ENCODE measurements around the gene PER2.

The PER2 gene

DNA sequence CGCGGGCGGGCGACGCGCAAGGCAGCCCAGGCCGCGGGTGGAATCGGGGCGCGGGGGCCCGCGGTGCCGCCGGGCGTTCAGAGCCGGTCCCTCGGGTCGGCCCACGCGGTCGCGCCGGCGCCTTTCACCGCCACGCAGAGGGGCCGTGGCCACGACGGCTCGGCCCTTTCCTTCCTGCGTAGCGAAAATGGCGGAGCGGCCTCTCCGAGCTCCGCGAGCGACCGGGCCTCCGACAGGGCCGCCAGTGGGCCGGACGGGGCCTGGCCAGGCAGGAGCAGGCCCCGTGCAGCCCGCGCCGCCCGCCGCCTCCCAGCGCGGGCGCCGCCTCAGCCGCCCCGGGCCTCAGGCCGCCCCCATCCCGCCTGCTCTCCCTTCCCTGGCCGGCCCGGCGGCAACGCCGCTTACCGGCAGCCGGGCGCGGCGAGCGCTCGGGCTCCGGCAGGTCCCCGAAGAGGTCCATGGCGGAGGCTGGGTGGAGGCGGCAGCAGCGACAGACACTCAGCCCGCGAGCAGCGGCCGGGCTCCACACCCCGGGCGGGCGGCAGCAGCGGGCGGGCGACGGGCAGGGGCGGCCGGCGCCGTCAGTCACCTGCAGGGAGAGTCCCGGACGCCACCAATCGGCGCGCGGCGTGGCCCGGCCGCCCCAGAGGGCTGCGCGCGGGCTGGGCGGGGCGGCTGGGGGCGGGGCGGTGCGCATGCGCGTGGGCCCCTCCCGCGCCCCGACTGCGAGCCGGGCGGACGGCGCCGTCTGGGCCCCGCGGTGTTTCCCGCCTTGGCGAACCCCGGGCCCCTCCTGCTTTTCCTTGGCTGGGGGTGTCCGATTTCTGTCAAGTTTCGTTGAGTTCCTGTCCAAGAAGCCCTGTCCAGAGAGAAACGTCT lies 85.1 kb downstream of the PER2 start, which contains the start of gene ILKAP (continued):
- TF ChIP-seq ZNF571 (tag by site-specific recombination; IDR thresholded peaks at IDR 0.05): no peak
- TF ChIP-seq ZFHX2 (tag by site-specific recombination; conservative IDR thresholded peaks at IDR 0.05): no peak
- 0 out of 2 replicates have a peak, but pooled peaks have one; percentile 15 for TF ChIP-seq SP3 (tag by site-specific recombination; IDR thresholded peaks at IDR 0.05)
- no peak for TF ChIP-seq ZNF629 (tag by site-specific recombination; IDR thresholded peaks at IDR 0.05)
- no peak for TF ChIP-seq ZNF146 (tag by site-specific recombination; IDR thresholded peaks at IDR 0.05)
- TF ChIP-seq ZNF791 (tag by site-specific recombination; IDR thresholded peaks at IDR 0.05): no peak
- TF ChIP-seq ZFP69B (tag by site-specific recombination; IDR thresholded peaks at IDR 0.05): peak; percentile 35; the same call in 1 of the 2 replicates
- TF ChIP-seq, protein P1, sequence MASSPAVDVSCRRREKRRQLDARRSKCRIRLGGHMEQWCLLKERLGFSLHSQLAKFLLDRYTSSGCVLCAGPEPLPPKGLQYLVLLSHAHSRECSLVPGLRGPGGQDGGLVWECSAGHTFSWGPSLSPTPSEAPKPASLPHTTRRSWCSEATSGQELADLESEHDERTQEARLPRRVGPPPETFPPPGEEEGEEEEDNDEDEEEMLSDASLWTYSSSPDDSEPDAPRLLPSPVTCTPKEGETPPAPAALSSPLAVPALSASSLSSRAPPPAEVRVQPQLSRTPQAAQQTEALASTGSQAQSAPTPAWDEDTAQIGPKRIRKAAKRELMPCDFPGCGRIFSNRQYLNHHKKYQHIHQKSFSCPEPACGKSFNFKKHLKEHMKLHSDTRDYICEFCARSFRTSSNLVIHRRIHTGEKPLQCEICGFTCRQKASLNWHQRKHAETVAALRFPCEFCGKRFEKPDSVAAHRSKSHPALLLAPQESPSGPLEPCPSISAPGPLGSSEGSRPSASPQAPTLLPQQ (tag by site-specific recombination; IDR thresholded peaks at IDR 0.05): peak; percentile 67
- TF ChIP-seq, protein P2, sequence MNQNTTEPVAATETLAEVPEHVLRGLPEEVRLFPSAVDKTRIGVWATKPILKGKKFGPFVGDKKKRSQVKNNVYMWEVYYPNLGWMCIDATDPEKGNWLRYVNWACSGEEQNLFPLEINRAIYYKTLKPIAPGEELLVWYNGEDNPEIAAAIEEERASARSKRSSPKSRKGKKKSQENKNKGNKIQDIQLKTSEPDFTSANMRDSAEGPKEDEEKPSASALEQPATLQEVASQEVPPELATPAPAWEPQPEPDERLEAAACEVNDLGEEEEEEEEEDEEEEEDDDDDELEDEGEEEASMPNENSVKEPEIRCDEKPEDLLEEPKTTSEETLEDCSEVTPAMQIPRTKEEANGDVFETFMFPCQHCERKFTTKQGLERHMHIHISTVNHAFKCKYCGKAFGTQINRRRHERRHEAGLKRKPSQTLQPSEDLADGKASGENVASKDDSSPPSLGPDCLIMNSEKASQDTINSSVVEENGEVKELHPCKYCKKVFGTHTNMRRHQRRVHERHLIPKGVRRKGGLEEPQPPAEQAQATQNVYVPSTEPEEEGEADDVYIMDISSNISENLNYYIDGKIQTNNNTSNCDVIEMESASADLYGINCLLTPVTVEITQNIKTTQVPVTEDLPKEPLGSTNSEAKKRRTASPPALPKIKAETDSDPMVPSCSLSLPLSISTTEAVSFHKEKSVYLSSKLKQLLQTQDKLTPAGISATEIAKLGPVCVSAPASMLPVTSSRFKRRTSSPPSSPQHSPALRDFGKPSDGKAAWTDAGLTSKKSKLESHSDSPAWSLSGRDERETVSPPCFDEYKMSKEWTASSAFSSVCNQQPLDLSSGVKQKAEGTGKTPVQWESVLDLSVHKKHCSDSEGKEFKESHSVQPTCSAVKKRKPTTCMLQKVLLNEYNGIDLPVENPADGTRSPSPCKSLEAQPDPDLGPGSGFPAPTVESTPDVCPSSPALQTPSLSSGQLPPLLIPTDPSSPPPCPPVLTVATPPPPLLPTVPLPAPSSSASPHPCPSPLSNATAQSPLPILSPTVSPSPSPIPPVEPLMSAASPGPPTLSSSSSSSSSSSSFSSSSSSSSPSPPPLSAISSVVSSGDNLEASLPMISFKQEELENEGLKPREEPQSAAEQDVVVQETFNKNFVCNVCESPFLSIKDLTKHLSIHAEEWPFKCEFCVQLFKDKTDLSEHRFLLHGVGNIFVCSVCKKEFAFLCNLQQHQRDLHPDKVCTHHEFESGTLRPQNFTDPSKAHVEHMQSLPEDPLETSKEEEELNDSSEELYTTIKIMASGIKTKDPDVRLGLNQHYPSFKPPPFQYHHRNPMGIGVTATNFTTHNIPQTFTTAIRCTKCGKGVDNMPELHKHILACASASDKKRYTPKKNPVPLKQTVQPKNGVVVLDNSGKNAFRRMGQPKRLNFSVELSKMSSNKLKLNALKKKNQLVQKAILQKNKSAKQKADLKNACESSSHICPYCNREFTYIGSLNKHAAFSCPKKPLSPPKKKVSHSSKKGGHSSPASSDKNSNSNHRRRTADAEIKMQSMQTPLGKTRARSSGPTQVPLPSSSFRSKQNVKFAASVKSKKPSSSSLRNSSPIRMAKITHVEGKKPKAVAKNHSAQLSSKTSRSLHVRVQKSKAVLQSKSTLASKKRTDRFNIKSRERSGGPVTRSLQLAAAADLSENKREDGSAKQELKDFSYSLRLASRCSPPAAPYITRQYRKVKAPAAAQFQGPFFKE (tag by site-specific recombination; IDR thresholded peaks at IDR 0.05; ENCODE audit: borderline replicate concordance): no peak
- no peak for TF ChIP-seq ZNF398 (tag by site-specific recombination; IDR thresholded peaks at IDR 0.05)
- no peak for TF ChIP-seq ZNF26 (tag by site-specific recombination; IDR thresholded peaks at IDR 0.05)
- peak; percentile 23 for TF ChIP-seq ZBTB26 (tag by site-specific recombination; optimal IDR thresholded peaks at IDR 0.05)

Measured in HEK293 (cell line).